Measurements from ENCODE around the gene S100A1.
"Not testable (repeated sequence)": the region's sequence is repeated elsewhere in the genome, so short reads cannot be mapped to it uniquely, and the experiment has no call there.

The S100A1 gene

GRCh38 chr1:153583976-153584375, 44.3 kb upstream of the S100A1 start:
- no peaks in the 10 kb centered on the region for H3F3A ChIP-seq (ENCODE audit: control insufficient read depth, insufficient read depth)
- H4K20me1 ChIP-seq (ENCODE audit: control insufficient read depth, insufficient read depth, low read depth, low read length) = no peaks in the 10 kb centered on the region
- H3K36me3 ChIP-seq (ENCODE audit: control insufficient read depth, low read length) = no peaks in the 10 kb centered on the region
- no peaks in the 10 kb centered on the region for H3K9me3 ChIP-seq (ENCODE audit: control insufficient read depth, insufficient read depth, low read length)
- TF ChIP-seq EZH2phosphoT487 (IDR thresholded peaks at IDR 0.05; ENCODE audit: borderline replicate concordance, low read length) = no peak
- TF ChIP-seq CTCF (IDR thresholded peaks at IDR 0.05; ENCODE audit: low read depth, low read length, poor library complexity, severe bottlenecking) = no peak
- no peak overlapping the region for H3K4me3 ChIP-seq (ENCODE audit: low read length)
- H3K9me2 ChIP-seq (replicated peaks; ENCODE audit: control insufficient read depth, low read length) = no peaks in the 10 kb centered on the region
- H3K79me2 ChIP-seq (ENCODE audit: control insufficient read depth, low read length) = no peaks in the 10 kb centered on the region
- peaks cover 5% of the 10 kb centered on the region for H3K27me3 ChIP-seq (ENCODE audit: control insufficient read depth, low read length)
- H3K27ac ChIP-seq (ENCODE audit: low read depth, low read length) = no peak overlapping the region
- peaks cover 6% of the 10 kb centered on the region for H3K4me1 ChIP-seq (ENCODE audit: control insufficient read depth, low read length)
- H3K4me2 ChIP-seq (ENCODE audit: low read length) = no peak overlapping the region

GRCh38 chr1:153585006-153585405, 43.2 kb upstream of the S100A1 start:
- no peaks in the 10 kb centered on the region for H3K36me3 ChIP-seq (ENCODE audit: control insufficient read depth, low read length)
- H3K27me3 ChIP-seq (ENCODE audit: control insufficient read depth, low read length) = no peaks in the 10 kb centered on the region; the same call in none of the 2 replicates
- H3K4me2 ChIP-seq (ENCODE audit: low read length) = no peak overlapping the region
- no peaks in the 10 kb centered on the region for H3K9me2 ChIP-seq (replicated peaks; ENCODE audit: control insufficient read depth, low read length)
- H3K9me3 ChIP-seq (ENCODE audit: control insufficient read depth, insufficient read depth, low read length) = no peaks in the 10 kb centered on the region
- no peak for TF ChIP-seq EZH2phosphoT487 (IDR thresholded peaks at IDR 0.05; ENCODE audit: borderline replicate concordance, low read length)
- H3K27ac ChIP-seq (ENCODE audit: low read depth, low read length) = no peak overlapping the region
- H3K79me2 ChIP-seq (ENCODE audit: control insufficient read depth, low read length) = no peaks in the 10 kb centered on the region
- H3F3A ChIP-seq (ENCODE audit: control insufficient read depth, insufficient read depth) = no peaks in the 10 kb centered on the region
- H3K4me3 ChIP-seq (ENCODE audit: low read length) = no peak overlapping the region
- H4K20me1 ChIP-seq (ENCODE audit: control insufficient read depth, insufficient read depth, low read depth, low read length) = no peaks in the 10 kb centered on the region
- H3K4me1 ChIP-seq (ENCODE audit: control insufficient read depth, low read length) = peaks cover 6% of the 10 kb centered on the region

DNA sequence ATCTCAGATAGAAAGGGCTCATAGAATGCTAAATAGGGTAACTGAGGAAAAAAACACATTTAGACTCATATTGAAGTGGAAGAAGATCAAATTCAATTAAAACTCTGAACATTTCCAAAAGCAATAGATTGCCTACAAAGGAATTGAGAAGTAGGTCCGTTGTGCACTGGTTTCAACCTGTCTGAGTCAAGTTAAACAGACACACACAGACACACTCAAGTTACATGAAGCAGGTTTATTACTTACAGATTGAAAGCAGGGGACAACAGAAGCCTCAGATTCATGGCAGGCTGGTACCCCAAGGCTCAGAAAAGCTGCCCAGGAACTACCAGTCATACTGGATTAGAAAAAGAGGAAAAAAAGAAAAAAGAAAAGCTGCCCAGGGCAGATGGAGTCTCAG, 41.9 kb upstream of the S100A1 start:
- Histone ChIP-seq H3K4me3 (ENCODE audit: low read length) (no peak overlapping the region), H3K27ac (ENCODE audit: low read depth, low read length) (no peak overlapping the region)

DNA sequence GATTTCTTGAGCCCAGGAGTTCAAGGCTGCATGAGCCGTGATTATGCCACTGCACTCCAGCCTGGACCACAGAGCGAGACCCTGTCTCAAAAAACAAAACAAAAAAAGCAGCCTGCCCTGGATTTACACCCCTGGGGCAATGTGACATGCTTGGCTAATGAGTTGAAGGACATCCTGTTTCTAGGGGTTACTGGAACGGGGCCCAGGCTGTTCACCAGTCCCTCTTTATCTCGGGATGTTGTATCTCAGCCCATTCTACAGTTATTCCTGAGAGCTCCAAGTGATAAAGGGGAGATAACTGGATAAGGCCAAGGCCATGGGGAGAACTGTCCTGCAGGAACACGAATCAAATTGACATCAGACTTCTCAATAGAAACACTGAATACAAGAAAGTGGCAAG, 40.9 kb upstream of the S100A1 start:
- no peak for TF ChIP-seq EZH2phosphoT487 (IDR thresholded peaks at IDR 0.05; ENCODE audit: borderline replicate concordance, low read length)
- no peak for TF ChIP-seq CTCF (IDR thresholded peaks at IDR 0.05; ENCODE audit: low read depth, low read length, poor library complexity, severe bottlenecking)
- H3K4me1 ChIP-seq (ENCODE audit: control insufficient read depth, low read length) = peaks cover 6% of the 10 kb centered on the region
- H3K79me2 ChIP-seq (ENCODE audit: control insufficient read depth, low read length) = no peaks in the 10 kb centered on the region
- H3K9me3 ChIP-seq (ENCODE audit: control insufficient read depth, insufficient read depth, low read length) = no peaks in the 10 kb centered on the region
- no peaks in the 10 kb centered on the region for H4K20me1 ChIP-seq (ENCODE audit: control insufficient read depth, insufficient read depth, low read depth, low read length)
- H3F3A ChIP-seq (ENCODE audit: control insufficient read depth, insufficient read depth) = no peaks in the 10 kb centered on the region
- no peak overlapping the region for H3K27ac ChIP-seq (ENCODE audit: low read depth, low read length)
- no peaks in the 10 kb centered on the region for H3K36me3 ChIP-seq (ENCODE audit: control insufficient read depth, low read length)
- H3K27me3 ChIP-seq (ENCODE audit: control insufficient read depth, low read length) = no peaks in the 10 kb centered on the region; the same call in none of the 2 replicates
- no peak overlapping the region for H3K4me2 ChIP-seq (ENCODE audit: low read length)
- H3K9me2 ChIP-seq (replicated peaks; ENCODE audit: control insufficient read depth, low read length) = no peaks in the 10 kb centered on the region
- H3K4me3 ChIP-seq (ENCODE audit: low read length) = no peak overlapping the region

More for the DNA sequence above, 41.9 kb upstream of the S100A1 start:
- Histone ChIP-seq H3K9me2 (replicated peaks; ENCODE audit: control insufficient read depth, low read length) (no peaks in the 10 kb centered on the region), H4K20me1 (ENCODE audit: control insufficient read depth, insufficient read depth, low read depth, low read length) (no peaks in the 10 kb centered on the region), H3K4me1 (ENCODE audit: control insufficient read depth, low read length) (peaks cover 6% of the 10 kb centered on the region), H3K27me3 (ENCODE audit: control insufficient read depth, low read length) (no peaks in the 10 kb centered on the region; the same call in none of the 2 replicates), H3K36me3 (ENCODE audit: control insufficient read depth, low read length) (no peaks in the 10 kb centered on the region), H3K79me2 (ENCODE audit: control insufficient read depth, low read length) (no peaks in the 10 kb centered on the region), H3K4me2 (ENCODE audit: low read length) (no peak overlapping the region), H3K9me3 (ENCODE audit: control insufficient read depth, insufficient read depth, low read length) (no peaks in the 10 kb centered on the region), H3F3A (ENCODE audit: control insufficient read depth, insufficient read depth) (no peaks in the 10 kb centered on the region)
- no peak for TF ChIP-seq EZH2phosphoT487 (IDR thresholded peaks at IDR 0.05; ENCODE audit: borderline replicate concordance, low read length)
- TF ChIP-seq CTCF (IDR thresholded peaks at IDR 0.05; ENCODE audit: low read depth, low read length, poor library complexity, severe bottlenecking) = no peak

DNA sequence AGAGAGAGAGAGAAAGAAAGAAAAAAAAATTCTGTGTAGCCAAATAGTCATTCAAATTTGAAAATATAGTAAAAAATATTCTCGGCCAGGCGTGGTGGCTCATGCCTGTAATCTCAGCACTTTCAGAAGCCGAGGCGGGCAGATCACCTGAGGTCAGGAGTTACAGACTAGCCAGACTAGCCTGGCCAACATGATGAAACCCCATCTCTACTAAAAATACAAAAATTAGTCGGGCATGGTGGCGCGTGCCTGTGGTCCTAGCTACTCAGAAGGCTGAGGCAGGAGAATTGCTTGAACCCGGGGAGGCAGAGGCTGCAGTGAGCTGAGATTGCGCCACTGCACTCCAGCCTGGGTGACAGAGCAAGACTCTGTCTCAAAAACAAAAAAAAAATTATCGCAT, 40.2 kb upstream of the S100A1 start:
- H3K27ac ChIP-seq (ENCODE audit: low read depth, low read length); H3K27me3 ChIP-seq (ENCODE audit: control insufficient read depth, low read length); H3F3A ChIP-seq (ENCODE audit: control insufficient read depth, insufficient read depth); H3K4me2 ChIP-seq (ENCODE audit: low read length); H3K9me2 ChIP-seq (replicated peaks; ENCODE audit: control insufficient read depth, low read length); H3K36me3 ChIP-seq (ENCODE audit: control insufficient read depth, low read length); H4K20me1 ChIP-seq (ENCODE audit: control insufficient read depth, insufficient read depth, low read depth, low read length); H3K4me3 ChIP-seq (ENCODE audit: low read length); H3K79me2 ChIP-seq (ENCODE audit: control insufficient read depth, low read length); H3K4me1 ChIP-seq (ENCODE audit: control insufficient read depth, low read length); H3K9me3 ChIP-seq (ENCODE audit: control insufficient read depth, insufficient read depth, low read length): not testable (repeated sequence)
